ENCODE data around the gene CDC25A. TPM values are rescaled to one million over a fixed set of nuclear protein-coding genes. Genes with fewer than 3 reads are reported as not detected.

CDC25A gene
- total and polyA plus RNA-seq, 2 of the 13 experiments (the other 11 are each of a cell fraction or from before 2014, with no cell fraction given): 7.9 to 45.4 TPM

GRCh38 chr3:48151058-48151806 is 37.0 kb downstream of the CDC25A start (continued):
- TF ChIP-seq HMG20A (CRISPR knock-in tag; IDR thresholded peaks at IDR 0.05; ENCODE audit: borderline replicate concordance): no peak
- no peak for TF ChIP-seq SRSF1 (optimal IDR thresholded peaks at IDR 0.05; ENCODE audit: low read depth, low read length)
- TF ChIP-seq ZSCAN9 (CRISPR knock-in tag; IDR thresholded peaks at IDR 0.05; ENCODE audit: borderline replicate concordance): 0 out of 2 replicates have a peak, but pooled peaks have one; percentile 42
- TF ChIP-seq, protein P1, sequence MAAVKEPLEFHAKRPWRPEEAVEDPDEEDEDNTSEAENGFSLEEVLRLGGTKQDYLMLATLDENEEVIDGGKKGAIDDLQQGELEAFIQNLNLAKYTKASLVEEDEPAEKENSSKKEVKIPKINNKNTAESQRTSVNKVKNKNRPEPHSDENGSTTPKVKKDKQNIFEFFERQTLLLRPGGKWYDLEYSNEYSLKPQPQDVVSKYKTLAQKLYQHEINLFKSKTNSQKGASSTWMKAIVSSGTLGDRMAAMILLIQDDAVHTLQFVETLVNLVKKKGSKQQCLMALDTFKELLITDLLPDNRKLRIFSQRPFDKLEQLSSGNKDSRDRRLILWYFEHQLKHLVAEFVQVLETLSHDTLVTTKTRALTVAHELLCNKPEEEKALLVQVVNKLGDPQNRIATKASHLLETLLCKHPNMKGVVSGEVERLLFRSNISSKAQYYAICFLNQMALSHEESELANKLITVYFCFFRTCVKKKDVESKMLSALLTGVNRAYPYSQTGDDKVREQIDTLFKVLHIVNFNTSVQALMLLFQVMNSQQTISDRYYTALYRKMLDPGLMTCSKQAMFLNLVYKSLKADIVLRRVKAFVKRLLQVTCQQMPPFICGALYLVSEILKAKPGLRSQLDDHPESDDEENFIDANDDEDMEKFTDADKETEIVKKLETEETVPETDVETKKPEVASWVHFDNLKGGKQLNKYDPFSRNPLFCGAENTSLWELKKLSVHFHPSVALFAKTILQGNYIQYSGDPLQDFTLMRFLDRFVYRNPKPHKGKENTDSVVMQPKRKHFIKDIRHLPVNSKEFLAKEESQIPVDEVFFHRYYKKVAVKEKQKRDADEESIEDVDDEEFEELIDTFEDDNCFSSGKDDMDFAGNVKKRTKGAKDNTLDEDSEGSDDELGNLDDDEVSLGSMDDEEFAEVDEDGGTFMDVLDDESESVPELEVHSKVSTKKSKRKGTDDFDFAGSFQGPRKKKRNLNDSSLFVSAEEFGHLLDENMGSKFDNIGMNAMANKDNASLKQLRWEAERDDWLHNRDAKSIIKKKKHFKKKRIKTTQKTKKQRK (IDR thresholded peaks at IDR 0.05; ENCODE audit: low read length): no peak
- 0 out of 2 replicates have a peak, but pooled peaks have one; percentile 39 for TF ChIP-seq SP4 (CRISPR knock-in tag; IDR thresholded peaks at IDR 0.05)
- no peak for TF ChIP-seq PLRG1 (conservative IDR thresholded peaks at IDR 0.05)
- TF ChIP-seq KDM4B (CRISPR knock-in tag; IDR thresholded peaks at IDR 0.05): no peak
- TF ChIP-seq, protein P2, sequence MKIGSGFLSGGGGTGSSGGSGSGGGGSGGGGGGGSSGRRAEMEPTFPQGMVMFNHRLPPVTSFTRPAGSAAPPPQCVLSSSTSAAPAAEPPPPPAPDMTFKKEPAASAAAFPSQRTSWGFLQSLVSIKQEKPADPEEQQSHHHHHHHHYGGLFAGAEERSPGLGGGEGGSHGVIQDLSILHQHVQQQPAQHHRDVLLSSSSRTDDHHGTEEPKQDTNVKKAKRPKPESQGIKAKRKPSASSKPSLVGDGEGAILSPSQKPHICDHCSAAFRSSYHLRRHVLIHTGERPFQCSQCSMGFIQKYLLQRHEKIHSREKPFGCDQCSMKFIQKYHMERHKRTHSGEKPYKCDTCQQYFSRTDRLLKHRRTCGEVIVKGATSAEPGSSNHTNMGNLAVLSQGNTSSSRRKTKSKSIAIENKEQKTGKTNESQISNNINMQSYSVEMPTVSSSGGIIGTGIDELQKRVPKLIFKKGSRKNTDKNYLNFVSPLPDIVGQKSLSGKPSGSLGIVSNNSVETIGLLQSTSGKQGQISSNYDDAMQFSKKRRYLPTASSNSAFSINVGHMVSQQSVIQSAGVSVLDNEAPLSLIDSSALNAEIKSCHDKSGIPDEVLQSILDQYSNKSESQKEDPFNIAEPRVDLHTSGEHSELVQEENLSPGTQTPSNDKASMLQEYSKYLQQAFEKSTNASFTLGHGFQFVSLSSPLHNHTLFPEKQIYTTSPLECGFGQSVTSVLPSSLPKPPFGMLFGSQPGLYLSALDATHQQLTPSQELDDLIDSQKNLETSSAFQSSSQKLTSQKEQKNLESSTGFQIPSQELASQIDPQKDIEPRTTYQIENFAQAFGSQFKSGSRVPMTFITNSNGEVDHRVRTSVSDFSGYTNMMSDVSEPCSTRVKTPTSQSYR (CRISPR knock-in tag; IDR thresholded peaks at IDR 0.05; ENCODE audit: borderline replicate concordance): no peak
- peak; percentile 70 for TF ChIP-seq ZFX (CRISPR knock-in tag; IDR thresholded peaks at IDR 0.05; ENCODE audit: low read depth)
- TF ChIP-seq RFXAP (CRISPR knock-in tag; IDR thresholded peaks at IDR 0.05; ENCODE audit: borderline replicate concordance): no peak
- TF ChIP-seq ZFP91 (CRISPR knock-in tag; IDR thresholded peaks at IDR 0.05; ENCODE audit: borderline replicate concordance): peak; percentile 56; the same call in 1 of the 2 replicates
- TF ChIP-seq MLXIP (CRISPR knock-in tag; IDR thresholded peaks at IDR 0.05; ENCODE audit: borderline replicate concordance): no peak
- no peak for TF ChIP-seq ZNF460 (CRISPR knock-in tag; IDR thresholded peaks at IDR 0.05; ENCODE audit: borderline replicate concordance)
- peak; percentile 46; the same call in 1 of the 2 replicates for TF ChIP-seq ZNF263 (CRISPR knock-in tag; IDR thresholded peaks at IDR 0.05)
- TF ChIP-seq, protein P3, sequence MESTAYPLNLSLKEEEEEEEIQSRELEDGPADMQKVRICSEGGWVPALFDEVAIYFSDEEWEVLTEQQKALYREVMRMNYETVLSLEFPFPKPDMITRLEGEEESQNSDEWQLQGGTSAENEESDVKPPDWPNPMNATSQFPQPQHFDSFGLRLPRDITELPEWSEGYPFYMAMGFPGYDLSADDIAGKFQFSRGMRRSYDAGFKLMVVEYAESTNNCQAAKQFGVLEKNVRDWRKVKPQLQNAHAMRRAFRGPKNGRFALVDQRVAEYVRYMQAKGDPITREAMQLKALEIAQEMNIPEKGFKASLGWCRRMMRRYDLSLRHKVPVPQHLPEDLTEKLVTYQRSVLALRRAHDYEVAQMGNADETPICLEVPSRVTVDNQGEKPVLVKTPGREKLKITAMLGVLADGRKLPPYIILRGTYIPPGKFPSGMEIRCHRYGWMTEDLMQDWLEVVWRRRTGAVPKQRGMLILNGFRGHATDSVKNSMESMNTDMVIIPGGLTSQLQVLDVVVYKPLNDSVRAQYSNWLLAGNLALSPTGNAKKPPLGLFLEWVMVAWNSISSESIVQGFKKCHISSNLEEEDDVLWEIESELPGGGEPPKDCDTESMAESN (CRISPR knock-in tag; conservative IDR thresholded peaks at IDR 0.05): no peak
- TF ChIP-seq ZFP62 (CRISPR knock-in tag; IDR thresholded peaks at IDR 0.05): no peak
